SK-N-SH (cell line): ENCODE measurements around the gene SLC7A14. TPM values are rescaled to one million over a fixed set of nuclear protein-coding genes. Genes with fewer than 3 reads are reported as not detected.

Source experiments
- CTCF ChIA-PET: fragments of 300-600, 350-600 bp; formaldehyde crosslinking; extraction: SDS; loops from one replicate; lab custom pipeline; 2021; lab: Yijun Ruan, JAX
- POLR2A ChIA-PET: fragments of 350-600 bp; sonication (Branson Sonifier 250); formaldehyde crosslinking; extraction: SDS; loops from one replicate; lab custom pipeline; 2020; ENCODE audit warnings: antibody characterized with exemption, inconsistent platforms; lab: Yijun Ruan, JAX
- DNase-seq: peaks from one replicate; pipeline ENCODE4 v3.0.0; 2012
- H2AFZ ChIP-seq: fragments of 200-600 bp; sonication (generic); 2 replicates; pipeline ENCODE4 v1.8.1; 2016; ENCODE audit warnings: antibody characterized with exemption, mild to moderate bottlenecking, low read depth
- H3F3A ChIP-seq: fragments of 200-600 bp; sonication (generic); replicated peaks from 2 replicates; pipeline ENCODE3; 2016; ENCODE audit warnings: antibody characterized with exemption, mild to moderate bottlenecking; ENCODE audit not compliant: insufficient read depth
- H3K27ac ChIP-seq, 2 experiments: fragments of 200-500 bp in 1 of 2; fragments of 200-600 bp in 1 of 2; sonication (Bioruptor generic) in 1 of 2; sonication (generic), shearing (Covaris generic) in 1 of 2; 2 replicates each; pipeline versions ENCODE4 v1.5.1 to v1.6.1; 2014 to 2016; ENCODE audit warnings: low read depth in 2 of 2, inconsistent platforms in 1 of 2, low read length in 1 of 2, mild to moderate bottlenecking in 1 of 2, mixed read lengths in 1 of 2
- H3K27me3 ChIP-seq: fragments of 200-600 bp; sonication (generic), shearing (Covaris generic); 2 replicates; pipeline ENCODE4 v1.6.1; 2016; ENCODE audit warnings: mixed run types; ENCODE audit not compliant: insufficient read depth
- H3K36me3 ChIP-seq, 2 experiments: fragments of 200-500 bp in 1 of 2; fragments of 200-600 bp in 1 of 2; sonication (Bioruptor generic) in 1 of 2; sonication (generic) in 1 of 2; replicated peaks in 1 of 2; 2 replicates each; pipeline versions ENCODE3 to v1.5.1; 2014 to 2016; ENCODE audit warnings: low read length in 1 of 2, mild to moderate bottlenecking in 1 of 2; ENCODE audit not compliant: insufficient read depth in 2 of 2, control insufficient read depth in 1 of 2
- H3K4me1 ChIP-seq, 2 experiments: fragments of 200-500 bp in 1 of 2; fragments of 200-600 bp in 1 of 2; sonication (Bioruptor generic) in 1 of 2; sonication (generic), shearing (Covaris generic) in 1 of 2; 2 replicates each; pipeline versions ENCODE4 v1.5.1 to v1.6.1; 2014 to 2016; ENCODE audit warnings: low read depth in 1 of 2, low read length in 1 of 2, mixed run types in 1 of 2; ENCODE audit not compliant: insufficient read depth in 2 of 2, control insufficient read depth in 1 of 2
- H3K4me2 ChIP-seq: fragments of 200-600 bp; sonication (generic), shearing (Covaris generic); 2 replicates; pipeline ENCODE4 v1.6.1; 2017; ENCODE audit warnings: mixed run types
- H3K4me3 ChIP-seq, 2 experiments: fragments of 200-500 bp in 1 of 2; fragments of 200-600 bp in 1 of 2; sonication (Bioruptor generic) in 1 of 2; sonication (generic), shearing (Covaris generic) in 1 of 2; 2 replicates each; pipeline versions ENCODE4 v1.5.1 to v1.8.1; 2014 to 2016; ENCODE audit warnings: low read depth in 2 of 2, inconsistent platforms in 1 of 2, low read length in 1 of 2, mild to moderate bottlenecking in 1 of 2, mixed read lengths in 1 of 2, moderate library complexity in 1 of 2
- H3K79me2 ChIP-seq: fragments of 200-600 bp; sonication (generic); 2 replicates; pipeline ENCODE4 v1.8.1; 2017; ENCODE audit warnings: mild to moderate bottlenecking; ENCODE audit not compliant: insufficient read depth
- H3K9ac ChIP-seq: fragments of 200-600 bp; sonication (generic); 2 replicates; pipeline ENCODE4 v1.6.1; 2017; ENCODE audit warnings: mixed run types
- H3K9me2 ChIP-seq: fragments of 200-600 bp; sonication (generic); 2 replicates; pipeline ENCODE4 v1.6.1; 2017; ENCODE audit warnings: mixed run types
- H3K9me3 ChIP-seq: fragments of 200-600 bp; sonication (generic); 2 replicates; pipeline ENCODE4 v1.6.1; 2017; ENCODE audit warnings: mixed run types, mild to moderate bottlenecking, moderate library complexity
- H4K20me1 ChIP-seq: fragments of 200-600 bp; sonication (generic); 2 replicates; pipeline ENCODE4 v1.6.1; 2017; ENCODE audit warnings: mild to moderate bottlenecking, mixed run types; ENCODE audit not compliant: insufficient read depth
- ELF1 ChIP-seq: IDR thresholded peaks from 2 replicates; pipeline ENCODE4 v1.4.0; 2012
- EP300 ChIP-seq, 2 experiments: IDR thresholded peaks; 2 replicates each; pipeline versions ENCODE4 v1.4.0 to v1.6.1; 2012; ENCODE audit warnings: borderline replicate concordance in 1 of 2, low read depth in 1 of 2, low read length in 1 of 2
- MXI1 ChIP-seq: IDR thresholded peaks from 2 replicates; pipeline ENCODE4 v1.6.1; 2012; ENCODE audit warnings: mild to moderate bottlenecking, low read depth, low read length, improper control_type of control experiment
- NFIC ChIP-seq: IDR thresholded peaks from 2 replicates; pipeline ENCODE4 v1.4.0; 2012; ENCODE audit warnings: borderline replicate concordance
- NRF1 ChIP-seq: IDR thresholded peaks from 2 replicates; pipeline ENCODE4 v1.6.1; 2012; ENCODE audit warnings: low read depth, mild to moderate bottlenecking, low read length
- SMC3 ChIP-seq: IDR thresholded peaks from 2 replicates; pipeline ENCODE4 v1.6.1; 2012; ENCODE audit warnings: low read depth, low read length, improper control_type of control experiment
- TAF1 ChIP-seq: IDR thresholded peaks from 2 replicates; pipeline ENCODE4 v1.6.1; 2012; ENCODE audit warnings: low read depth, mild to moderate bottlenecking, low read length, moderate library complexity, borderline replicate concordance
- WGBS: methylation state at CpG from one replicate; pipeline ENCODE4 v1.1.6; 2017; ENCODE audit warnings: low lambda C conversion rate; 5-methylcytosine and 5-hydroxymethylcytosine counted together
- polyA plus RNA-seq, 3 experiments: library from polyadenylated mRNA; depleted of rRNA; stranded (reverse); fragments of >200 nt; gene quantifications; 2 replicates each; pipeline ENCODE4 v1.2.3, GENCODE V29; 2012
- TF ChIP-seq, protein P1 (sequence below): IDR thresholded peaks from 2 replicates; pipeline ENCODE4 v1.6.1; 2012; ENCODE audit warnings: mild to moderate bottlenecking, low read depth, low read length, moderate library complexity
- TF ChIP-seq, protein P2 (sequence below): IDR thresholded peaks from 2 replicates; pipeline ENCODE4; 2012
- TF ChIP-seq, protein P3 (sequence below): fragments of 200-600 bp; sonication (generic); IDR thresholded peaks from 2 replicates; pipeline ENCODE4 v1.6.1; 2017; ENCODE audit warnings: antibody characterized with exemption, mild to moderate bottlenecking, moderate library complexity
- TF ChIP-seq, protein P4 (sequence below): IDR thresholded peaks from 2 replicates; pipeline ENCODE4 v1.4.0; 2012; ENCODE audit warnings: low read depth

The SLC7A14 gene
- polyA plus RNA-seq, 1 of the 3 experiments (the other 2 are of a cell fraction) = 2.5 TPM

DNA sequence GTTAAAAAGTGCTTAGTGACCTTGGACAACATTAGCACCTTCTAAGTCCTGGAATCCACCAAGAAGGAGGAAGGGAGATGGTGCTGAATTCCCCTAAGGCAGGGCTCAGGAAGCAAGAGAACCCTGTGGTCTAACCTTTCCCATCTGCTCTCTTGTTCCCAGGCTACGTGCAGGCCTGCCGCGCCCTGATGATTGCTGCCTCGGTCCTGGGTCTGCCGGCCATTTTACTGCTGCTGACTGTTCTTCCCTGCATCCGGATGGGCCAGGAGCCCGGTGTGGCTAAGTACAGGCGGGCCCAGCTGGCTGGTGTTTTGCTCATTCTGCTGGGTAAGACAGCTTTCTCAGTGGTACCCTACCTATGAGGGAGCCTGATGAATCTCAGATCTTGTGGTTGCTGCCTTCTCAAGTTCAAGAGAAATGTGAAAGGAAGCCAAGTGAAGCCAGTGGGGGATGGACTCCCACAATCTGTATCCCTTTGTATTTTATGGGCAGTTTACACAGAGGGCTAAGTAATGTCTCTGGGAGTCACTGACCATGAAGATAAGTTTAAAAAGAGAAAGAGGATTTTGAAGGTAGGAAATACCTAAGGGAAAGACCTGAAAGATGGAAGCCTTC lies 162.8 kb downstream of the SLC7A14 start:
- Histone ChIP-seq H3K79me2 (no peaks in the 10 kb centered on the region), H3K27me3 (no peaks in the 10 kb centered on the region), H2AFZ (no peak overlapping the region)
- POLR2A ChIA-PET = no interaction called here
- TF ChIP-seq, protein P1, sequence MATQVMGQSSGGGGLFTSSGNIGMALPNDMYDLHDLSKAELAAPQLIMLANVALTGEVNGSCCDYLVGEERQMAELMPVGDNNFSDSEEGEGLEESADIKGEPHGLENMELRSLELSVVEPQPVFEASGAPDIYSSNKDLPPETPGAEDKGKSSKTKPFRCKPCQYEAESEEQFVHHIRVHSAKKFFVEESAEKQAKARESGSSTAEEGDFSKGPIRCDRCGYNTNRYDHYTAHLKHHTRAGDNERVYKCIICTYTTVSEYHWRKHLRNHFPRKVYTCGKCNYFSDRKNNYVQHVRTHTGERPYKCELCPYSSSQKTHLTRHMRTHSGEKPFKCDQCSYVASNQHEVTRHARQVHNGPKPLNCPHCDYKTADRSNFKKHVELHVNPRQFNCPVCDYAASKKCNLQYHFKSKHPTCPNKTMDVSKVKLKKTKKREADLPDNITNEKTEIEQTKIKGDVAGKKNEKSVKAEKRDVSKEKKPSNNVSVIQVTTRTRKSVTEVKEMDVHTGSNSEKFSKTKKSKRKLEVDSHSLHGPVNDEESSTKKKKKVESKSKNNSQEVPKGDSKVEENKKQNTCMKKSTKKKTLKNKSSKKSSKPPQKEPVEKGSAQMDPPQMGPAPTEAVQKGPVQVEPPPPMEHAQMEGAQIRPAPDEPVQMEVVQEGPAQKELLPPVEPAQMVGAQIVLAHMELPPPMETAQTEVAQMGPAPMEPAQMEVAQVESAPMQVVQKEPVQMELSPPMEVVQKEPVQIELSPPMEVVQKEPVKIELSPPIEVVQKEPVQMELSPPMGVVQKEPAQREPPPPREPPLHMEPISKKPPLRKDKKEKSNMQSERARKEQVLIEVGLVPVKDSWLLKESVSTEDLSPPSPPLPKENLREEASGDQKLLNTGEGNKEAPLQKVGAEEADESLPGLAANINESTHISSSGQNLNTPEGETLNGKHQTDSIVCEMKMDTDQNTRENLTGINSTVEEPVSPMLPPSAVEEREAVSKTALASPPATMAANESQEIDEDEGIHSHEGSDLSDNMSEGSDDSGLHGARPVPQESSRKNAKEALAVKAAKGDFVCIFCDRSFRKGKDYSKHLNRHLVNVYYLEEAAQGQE = no peak
- TF ChIP-seq, protein P2, sequence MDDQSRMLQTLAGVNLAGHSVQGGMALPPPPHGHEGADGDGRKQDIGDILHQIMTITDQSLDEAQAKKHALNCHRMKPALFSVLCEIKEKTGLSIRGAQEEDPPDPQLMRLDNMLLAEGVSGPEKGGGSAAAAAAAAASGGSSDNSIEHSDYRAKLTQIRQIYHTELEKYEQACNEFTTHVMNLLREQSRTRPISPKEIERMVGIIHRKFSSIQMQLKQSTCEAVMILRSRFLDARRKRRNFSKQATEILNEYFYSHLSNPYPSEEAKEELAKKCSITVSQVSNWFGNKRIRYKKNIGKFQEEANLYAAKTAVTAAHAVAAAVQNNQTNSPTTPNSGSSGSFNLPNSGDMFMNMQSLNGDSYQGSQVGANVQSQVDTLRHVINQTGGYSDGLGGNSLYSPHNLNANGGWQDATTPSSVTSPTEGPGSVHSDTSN = no peak
- TF ChIP-seq, protein P3, sequence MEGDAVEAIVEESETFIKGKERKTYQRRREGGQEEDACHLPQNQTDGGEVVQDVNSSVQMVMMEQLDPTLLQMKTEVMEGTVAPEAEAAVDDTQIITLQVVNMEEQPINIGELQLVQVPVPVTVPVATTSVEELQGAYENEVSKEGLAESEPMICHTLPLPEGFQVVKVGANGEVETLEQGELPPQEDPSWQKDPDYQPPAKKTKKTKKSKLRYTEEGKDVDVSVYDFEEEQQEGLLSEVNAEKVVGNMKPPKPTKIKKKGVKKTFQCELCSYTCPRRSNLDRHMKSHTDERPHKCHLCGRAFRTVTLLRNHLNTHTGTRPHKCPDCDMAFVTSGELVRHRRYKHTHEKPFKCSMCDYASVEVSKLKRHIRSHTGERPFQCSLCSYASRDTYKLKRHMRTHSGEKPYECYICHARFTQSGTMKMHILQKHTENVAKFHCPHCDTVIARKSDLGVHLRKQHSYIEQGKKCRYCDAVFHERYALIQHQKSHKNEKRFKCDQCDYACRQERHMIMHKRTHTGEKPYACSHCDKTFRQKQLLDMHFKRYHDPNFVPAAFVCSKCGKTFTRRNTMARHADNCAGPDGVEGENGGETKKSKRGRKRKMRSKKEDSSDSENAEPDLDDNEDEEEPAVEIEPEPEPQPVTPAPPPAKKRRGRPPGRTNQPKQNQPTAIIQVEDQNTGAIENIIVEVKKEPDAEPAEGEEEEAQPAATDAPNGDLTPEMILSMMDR = no peak
- no peak for TF ChIP-seq ELF1
- no peak for TF ChIP-seq SMC3
- TF ChIP-seq NRF1 = no peak
- TF ChIP-seq TAF1 = no peak
- TF ChIP-seq NFIC = no peak
- TF ChIP-seq, all 33 proteins: peak for 0
- no peak overlapping the region for H3K4me3 ChIP-seq
- no peak overlapping the region for H3K27ac ChIP-seq
- H3K9me2 ChIP-seq = no peaks in the 10 kb centered on the region
- H3K4me2 ChIP-seq = no peak overlapping the region
- H3F3A ChIP-seq = no peaks in the 10 kb centered on the region
- no peaks in the 10 kb centered on the region for H3K36me3 ChIP-seq
- H4K20me1 ChIP-seq = no peaks in the 10 kb centered on the region
- H3K9me3 ChIP-seq = no peaks in the 10 kb centered on the region
- CTCF ChIA-PET = interaction anchor here (1.2 to 2.8 kb wide), 3 partner anchors 9 to 388 kb away, joined by 3 to 16 read pairs (median 11); no protein-coding TSS in a partner anchor
- 100% methylated on average over 5 of the region's 8 CpGs for WGBS
- peaks cover 0 to 18% of the 10 kb centered on the region in 2 experiments; a peak in 1 of 4 replicates for H3K4me1 ChIP-seq
- DNase-seq = no peak
- H3K9ac ChIP-seq = no peak overlapping the region

DNA sequence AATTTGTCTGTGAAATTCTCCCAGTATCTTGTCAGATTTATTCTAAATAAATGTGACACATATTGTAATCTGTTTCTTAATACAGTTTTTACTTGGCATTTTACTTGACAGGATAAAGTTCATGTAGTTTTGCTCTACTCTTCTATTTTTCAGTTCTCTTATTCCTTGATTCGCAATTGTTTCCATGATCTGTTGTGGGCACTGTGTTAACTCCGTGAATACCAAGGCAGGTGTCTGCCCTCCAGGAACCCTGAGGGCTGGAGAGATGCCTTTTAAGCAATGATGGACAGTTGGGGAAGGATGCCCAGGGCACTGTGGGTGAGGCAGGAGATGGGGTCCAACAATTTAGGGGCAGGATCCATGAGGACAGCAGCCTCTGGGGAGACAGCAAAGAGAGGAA lies 164.1 kb downstream of the SLC7A14 start:
- H3F3A ChIP-seq = no peaks in the 10 kb centered on the region
- no peak overlapping the region for H3K4me3 ChIP-seq
- H3K9ac ChIP-seq = no peak overlapping the region
- no peak overlapping the region for H2AFZ ChIP-seq
- H3K79me2 ChIP-seq = no peaks in the 10 kb centered on the region
- DNase-seq = no peak
- ChIA-PET CTCF (interaction anchor here (1.7 to 2.8 kb wide), 2 partner anchors 389 to 390 kb away, joined by 5 to 16 read pairs; no protein-coding TSS in a partner anchor), POLR2A (no interaction called here)
- no peak overlapping the region for H3K27ac ChIP-seq
- peaks cover 0 to 18% of the 10 kb centered on the region in 2 experiments; a peak in 1 of 4 replicates for H3K4me1 ChIP-seq
- no peaks in the 10 kb centered on the region for H3K9me3 ChIP-seq
- 83% methylated on average over 2 of the region's 2 CpGs for WGBS
- H3K36me3 ChIP-seq = no peaks in the 10 kb centered on the region
- H3K27me3 ChIP-seq = no peaks in the 10 kb centered on the region
- no peaks in the 10 kb centered on the region for H3K9me2 ChIP-seq
- no peak overlapping the region for H3K4me2 ChIP-seq
- TF ChIP-seq TAF1 (no peak), EP300 (IDR thresholded peaks at IDR 0.05; ENCODE audit: borderline replicate concordance in 1 of 2, low read depth in 1 of 2, low read length in 1 of 2) (no peak), MXI1 (no peak), NRF1 (no peak)
- TF ChIP-seq, protein P4, sequence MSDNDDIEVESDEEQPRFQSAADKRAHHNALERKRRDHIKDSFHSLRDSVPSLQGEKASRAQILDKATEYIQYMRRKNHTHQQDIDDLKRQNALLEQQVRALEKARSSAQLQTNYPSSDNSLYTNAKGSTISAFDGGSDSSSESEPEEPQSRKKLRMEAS = no peak
- TF ChIP-seq, protein P1 = no peak
- TF ChIP-seq, protein P2 = no peak
- H4K20me1 ChIP-seq = no peaks in the 10 kb centered on the region
